Testis (tissue), 2 donors: ENCODE data around the gene SDK1.

Experiments
- CTCF ChIP-seq, 3 experiments: fragments of 450-650 bp in 2 of 3; fragments of 200-600 bp in 1 of 3; sonication (generic) in 1 of 3; IDR thresholded peaks; one replicate each; pipeline ENCODE4 v1.5.1; 2016 to 2019; ENCODE audit warnings: antibody characterized with exemption in 3 of 3, mild to moderate bottlenecking in 2 of 3, moderate library complexity in 1 of 3
- POLR2A ChIP-seq: fragments of 450-650 bp; IDR thresholded peaks from one replicate; pipeline ENCODE4 v1.6.1; 2017; ENCODE audit warnings: antibody characterized with exemption, mild to moderate bottlenecking, moderate library complexity

- no peak for TF ChIP-seq CTCF (IDR thresholded peaks at IDR 0.05)
- TF ChIP-seq POLR2A: no peak
Observed at GRCh38 chr7:4067476-4067760, 766.4 kb downstream of the SDK1 start.
